HG03354 (cell line): ENCODE data around the gene HOXC12.

Source experiments
- ATAC-seq: cut with Tn5 transposase; IDR thresholded peaks from one replicate; pipeline ENCODE4 v1.9.1; 2021; ENCODE audit warnings: mild to moderate bottlenecking; ENCODE audit not compliant: unreplicated experiment, poor library complexity, severe bottlenecking

Gene HOXC12

GRCh38 chr12:53953831-53954693 lies 641 bp upstream of the HOXC12 start:
- no peak for ATAC-seq

DNA sequence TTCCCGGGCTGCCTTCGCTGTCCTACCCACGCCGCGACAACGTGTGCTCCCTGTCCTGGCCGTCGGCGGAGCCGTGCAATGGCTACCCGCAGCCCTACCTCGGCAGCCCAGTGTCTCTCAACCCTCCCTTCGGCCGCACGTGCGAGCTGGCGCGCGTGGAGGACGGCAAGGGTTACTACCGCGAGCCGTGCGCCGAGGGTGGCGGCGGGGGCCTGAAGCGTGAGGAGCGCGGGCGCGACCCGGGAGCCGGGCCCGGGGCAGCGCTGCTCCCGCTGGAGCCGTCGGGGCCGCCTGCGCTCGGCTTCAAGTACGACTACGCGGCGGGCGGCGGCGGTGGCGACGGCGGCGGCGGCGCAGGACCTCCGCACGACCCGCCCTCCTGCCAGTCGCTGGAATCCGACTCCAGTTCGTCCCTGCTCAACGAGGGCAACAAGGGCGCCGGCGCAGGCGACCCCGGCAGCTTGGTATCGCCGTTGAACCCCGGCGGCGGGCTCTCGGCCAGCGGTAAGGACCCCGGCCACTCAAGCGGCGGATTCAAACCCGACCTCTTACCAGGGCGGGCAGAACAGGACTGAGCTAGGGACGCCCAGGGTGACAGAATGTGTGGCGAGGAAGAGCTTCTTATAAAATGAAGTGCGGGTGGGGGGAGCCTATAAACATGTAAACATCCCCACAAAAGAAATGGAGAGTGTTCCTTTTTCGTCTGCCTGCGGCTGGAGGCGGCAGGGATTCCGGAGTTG lies 503 bp downstream of the HOXC12 start:
- no peak for ATAC-seq

- ATAC-seq: no peak
Measured at GRCh38 chr12:53955776-53956250, 1.1 kb downstream of the HOXC12 start.

DNA sequence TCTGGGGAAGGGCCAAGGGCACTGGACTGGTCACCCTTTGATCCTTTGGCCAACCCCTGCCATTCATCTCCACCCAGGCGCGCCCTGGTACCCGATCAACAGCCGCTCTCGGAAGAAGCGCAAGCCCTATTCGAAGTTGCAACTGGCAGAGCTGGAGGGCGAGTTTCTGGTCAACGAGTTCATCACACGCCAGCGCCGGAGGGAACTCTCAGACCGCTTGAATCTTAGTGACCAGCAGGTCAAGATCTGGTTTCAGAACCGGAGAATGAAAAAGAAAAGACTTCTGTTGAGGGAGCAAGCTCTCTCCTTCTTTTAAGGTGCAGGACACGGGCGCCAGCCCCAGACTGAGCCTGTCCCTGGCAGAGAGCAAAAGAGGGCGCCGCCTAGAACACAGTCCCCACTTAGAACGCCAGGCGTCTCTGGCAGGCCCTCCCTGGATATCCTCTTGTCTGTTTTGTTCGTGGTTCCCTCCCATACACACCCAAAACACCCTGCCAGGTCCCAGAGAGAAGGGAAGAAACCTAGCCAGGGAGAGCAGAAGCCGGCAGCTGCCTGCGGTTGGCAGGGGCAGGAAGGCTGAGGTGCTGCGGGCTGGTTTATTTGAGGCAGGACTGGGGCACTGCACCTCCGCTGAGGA lies 1.7 kb downstream of the HOXC12 start:
- no peak for ATAC-seq

DNA sequence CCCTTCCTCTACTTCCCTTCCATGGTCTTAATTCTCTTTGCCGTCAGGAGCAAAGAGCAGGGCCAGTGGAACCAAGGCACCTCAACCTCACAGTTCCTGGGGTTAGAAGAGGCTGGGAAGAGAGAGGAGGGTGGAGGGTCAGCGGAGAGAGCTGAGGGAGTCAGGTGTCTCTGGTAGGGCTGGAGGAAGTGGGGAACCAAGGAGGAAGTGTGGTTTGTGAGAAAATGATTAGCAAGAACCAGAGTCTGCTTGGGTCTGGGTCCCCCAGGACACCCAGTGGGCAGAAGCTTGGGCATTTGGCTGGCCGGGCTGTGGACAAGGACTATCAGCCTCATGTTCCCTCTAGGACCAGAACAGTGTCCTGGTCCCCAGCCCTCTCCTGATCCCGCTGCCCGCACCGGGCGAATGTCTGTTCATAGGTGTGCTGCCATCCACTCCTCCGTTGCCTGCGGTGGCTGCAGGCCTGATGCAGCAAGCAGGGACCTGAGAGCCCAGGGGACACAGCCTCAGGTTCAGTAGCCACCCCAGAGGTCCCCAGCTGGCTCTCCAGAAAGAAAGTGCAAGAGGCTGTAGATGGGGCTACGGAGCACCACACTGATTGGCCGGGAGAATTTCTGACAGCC lies 2.3 kb downstream of the HOXC12 start:
- ATAC-seq: no peak

- no peak for ATAC-seq
Measured at GRCh38 chr12:53958128-53958527, 3.4 kb downstream of the HOXC12 start.

DNA sequence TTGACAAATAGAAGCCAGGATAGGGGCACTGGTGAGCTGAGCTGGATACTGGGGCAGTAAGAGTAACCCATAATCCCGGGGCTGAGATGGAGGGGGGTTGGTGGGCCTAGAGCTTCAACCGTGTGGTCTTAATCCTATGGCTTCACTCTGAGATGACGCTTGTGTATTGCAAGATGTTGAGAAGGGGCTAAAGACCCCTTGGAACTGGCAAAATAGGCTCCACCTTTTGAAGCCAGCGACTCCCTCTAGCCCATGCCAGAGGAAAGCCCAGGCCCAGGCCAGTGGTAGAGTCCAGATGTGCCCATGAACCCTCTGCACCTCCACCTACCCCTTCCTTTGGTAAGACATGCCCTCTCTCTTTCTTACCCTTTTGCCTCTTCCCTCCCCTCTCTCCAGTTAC lies 4.6 kb downstream of the HOXC12 start:
- no peak for ATAC-seq

DNA sequence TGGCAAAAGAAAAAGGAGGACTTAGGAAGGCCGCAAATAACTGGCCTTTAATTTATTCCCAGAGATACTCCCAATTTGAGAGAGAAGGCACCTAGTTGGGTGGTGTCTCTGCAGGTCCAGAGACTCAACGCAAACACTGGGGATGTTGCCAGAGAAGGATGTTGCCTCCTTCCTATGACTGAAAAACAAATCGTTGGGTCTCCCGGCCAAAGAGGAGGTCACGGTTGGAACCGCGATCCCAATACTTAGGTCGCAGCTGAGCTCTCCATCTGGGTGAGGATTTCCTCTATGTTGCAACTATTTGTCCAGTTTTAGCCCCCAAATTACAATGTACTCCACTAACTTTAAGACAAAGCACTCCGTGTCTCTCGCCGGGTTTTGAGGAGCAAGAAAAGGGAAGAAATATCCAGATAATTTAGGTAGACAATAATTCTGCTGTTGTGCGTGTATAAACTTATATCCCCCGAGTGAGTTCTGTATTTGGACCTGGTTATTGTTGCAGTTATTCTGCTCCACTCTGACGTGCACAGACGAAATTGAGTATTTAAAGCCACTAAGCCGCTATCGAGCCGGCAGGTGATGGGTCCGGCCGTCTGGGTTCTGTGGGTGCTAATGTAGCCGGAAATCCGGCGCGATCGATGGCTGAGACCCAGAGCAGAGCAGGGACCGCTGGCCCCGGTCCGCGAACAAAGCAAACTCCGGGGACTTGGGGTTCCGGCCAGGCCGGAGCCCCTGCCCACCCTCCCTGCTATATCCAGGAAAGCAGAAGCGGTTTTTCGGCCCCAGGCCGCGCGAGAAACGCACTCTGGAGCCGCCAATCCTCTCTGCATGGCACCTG lies 5.7 kb downstream of the HOXC12 start:
- ATAC-seq: no peak

- ATAC-seq: no peak
Measured at GRCh38 chr12:53961025-53961761, 6.5 kb downstream of the HOXC12 start.

DNA sequence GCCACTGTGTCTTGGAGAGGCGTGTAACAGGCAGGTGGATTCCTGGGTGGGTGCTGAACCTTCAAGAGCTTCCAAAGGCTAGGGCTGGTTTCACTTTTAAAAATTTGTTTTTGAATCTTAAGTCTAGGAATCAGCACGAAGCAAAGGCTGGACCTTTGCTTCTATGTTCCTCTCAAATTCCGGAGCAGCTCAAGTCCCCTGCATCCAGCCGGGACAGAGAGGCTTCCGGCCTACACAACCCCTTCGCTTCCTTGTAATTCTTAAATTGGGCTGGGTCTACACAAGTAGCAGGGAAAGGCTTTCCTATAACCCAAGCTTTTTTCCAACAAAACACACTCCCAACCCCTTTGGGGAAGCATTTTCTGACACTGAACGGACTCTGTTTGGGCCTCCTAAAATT lies 8.3 kb downstream of the HOXC12 start:
- ATAC-seq: no peak

GRCh38 chr12:53963434-53964314 lies 9.0 kb downstream of the HOXC12 start:
- no peak for ATAC-seq

DNA sequence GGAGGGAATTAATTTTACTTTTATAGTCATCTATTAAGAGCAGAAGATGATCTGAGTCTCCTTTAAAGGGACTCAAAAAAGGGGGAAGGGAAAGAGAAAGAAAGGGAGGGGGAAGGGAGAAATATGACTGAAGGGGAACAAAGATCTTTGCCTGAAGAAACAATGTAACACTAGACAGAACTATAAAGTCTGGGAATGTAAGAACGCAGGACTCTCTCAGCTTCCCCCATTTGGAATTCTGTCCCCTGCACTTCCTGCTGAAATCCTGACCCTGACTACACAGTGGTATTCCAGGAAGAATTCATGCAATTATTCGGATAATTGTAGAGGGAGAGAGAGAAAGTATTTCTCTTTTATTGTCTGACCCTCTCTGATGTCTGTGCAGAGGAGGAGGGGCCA lies 9.6 kb downstream of the HOXC12 start:
- no peak for ATAC-seq

GRCh38 chr12:53965281-53966084 lies 10.8 kb downstream of the HOXC12 start:
- ATAC-seq: no peak

DNA sequence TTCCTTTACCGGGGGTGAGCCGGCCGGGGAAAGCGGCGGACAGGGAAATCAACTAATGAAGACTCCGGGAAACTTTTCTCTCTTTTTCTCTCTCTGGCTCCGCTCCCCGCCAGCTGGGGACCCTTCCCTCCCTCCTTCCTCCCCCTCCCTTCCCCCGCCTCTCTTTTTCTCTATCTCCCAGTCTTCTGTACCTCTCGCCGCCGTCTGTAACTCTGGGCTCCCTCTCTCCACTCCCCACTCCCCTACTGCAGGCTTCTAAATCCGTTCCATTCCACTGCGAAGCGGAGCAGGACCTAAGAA lies 11.3 kb downstream of the HOXC12 start:
- no peak for ATAC-seq

DNA sequence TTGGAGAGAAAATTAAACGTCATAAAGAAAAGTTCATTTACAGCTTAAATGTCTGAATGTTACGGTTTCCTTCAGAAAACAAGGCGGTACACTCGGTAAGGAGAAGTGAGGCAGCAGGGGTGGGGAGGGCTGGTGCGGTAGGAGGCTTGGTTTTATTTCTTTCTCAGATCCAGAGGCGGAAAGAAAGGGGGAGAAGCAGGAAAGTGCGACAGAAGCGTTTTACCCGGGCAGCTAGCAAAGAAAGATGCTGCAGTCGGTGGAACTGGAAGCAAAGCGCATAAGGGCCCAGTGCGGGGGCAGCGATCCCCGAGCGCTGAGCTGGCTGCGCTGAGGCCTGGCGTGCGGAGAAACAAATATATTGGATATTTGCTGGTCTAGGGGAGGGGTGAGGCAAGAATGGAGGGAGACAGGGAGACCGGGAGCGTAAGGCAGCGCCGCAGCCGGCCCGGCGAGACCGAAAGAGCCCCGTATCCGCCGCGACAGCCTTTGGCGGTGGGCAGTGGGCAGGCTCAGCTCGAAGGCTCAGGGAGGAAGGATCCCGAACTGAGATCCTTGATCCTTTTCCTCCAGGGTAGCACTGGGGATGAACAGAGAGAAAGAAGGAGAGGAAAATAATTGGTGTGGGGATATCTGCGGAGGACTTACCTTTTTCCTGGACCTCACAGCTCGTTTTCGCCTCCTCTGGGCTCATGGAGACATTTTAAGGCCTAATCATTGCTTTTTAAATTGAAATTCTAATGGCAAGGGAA lies 11.9 kb downstream of the HOXC12 start:
- ATAC-seq: no peak

GRCh38 chr12:53967421-53967925 lies 12.8 kb downstream of the HOXC12 start:
- ATAC-seq: no peak
